HepG2 (cell line): Measurements from ENCODE around the gene SLC38A3. TPM values are rescaled to one million over a fixed set of nuclear protein-coding genes. Genes with fewer than 3 reads are reported as not detected.

ENCODE experiments used
- BRCA1 ChIP-seq: sonication (generic); formaldehyde crosslinking; IDR thresholded peaks from 2 replicates; pipeline ENCODE4 v1.4.0; 2020; ENCODE audit warnings: missing genetic modification reagents
- CREM ChIP-seq, 2 experiments: sonication (generic) in 1 of 2; formaldehyde crosslinking in 1 of 2; IDR thresholded peaks; 2 replicates each; pipeline versions ENCODE4 v1.4.0 to v1.6.1; 2016 to 2020; ENCODE audit warnings: antibody characterized with exemption in 1 of 2, mild to moderate bottlenecking in 1 of 2, missing genetic modification reagents in 1 of 2
- HNRNPK ChIP-seq: fragments of 200-400 bp; formaldehyde crosslinking; IDR thresholded peaks from 2 replicates; pipeline ENCODE4 v1.6.1; 2018; ENCODE audit warnings: low read length, low read depth, moderate library complexity, mild to moderate bottlenecking; ENCODE audit not compliant: poor library complexity, severe bottlenecking
- KMT2A ChIP-seq: sonication (generic); formaldehyde crosslinking; IDR thresholded peaks from 2 replicates; pipeline ENCODE4 v1.4.0; 2020; ENCODE audit warnings: missing genetic modification reagents
- MAFK ChIP-seq, 2 experiments: IDR thresholded peaks in 1 of 2; conservative IDR thresholded peaks in 1 of 2; 2 replicates each; pipeline ENCODE4 v1.6.1; 2011; ENCODE audit warnings: improper control_type of control experiment in 2 of 2, low read length in 2 of 2
- MIXL1 ChIP-seq: IDR thresholded peaks from 2 replicates; pipeline ENCODE4 v1.6.1; 2016
- NAIF1 ChIP-seq: sonication (generic); formaldehyde crosslinking; IDR thresholded peaks from 2 replicates; pipeline ENCODE4 v1.5.0; 2020; ENCODE audit warnings: mild to moderate bottlenecking, missing genetic modification reagents, borderline replicate concordance
- RCOR2 ChIP-seq: IDR thresholded peaks from 2 replicates; pipeline ENCODE4 v1.6.1; 2016; ENCODE audit warnings: missing biosample characterization, missing genetic modification reagents
- RFX5 ChIP-seq: IDR thresholded peaks from 2 replicates; pipeline ENCODE4 v1.6.1; 2011; ENCODE audit warnings: low read depth, low read length, improper control_type of control experiment
- ZNF432 ChIP-seq: sonication (generic); formaldehyde crosslinking; IDR thresholded peaks from 2 replicates; pipeline ENCODE4 v1.5.0; 2020; ENCODE audit warnings: missing genetic modification reagents, mild to moderate bottlenecking, borderline replicate concordance
- ZNF615 ChIP-seq: sonication (generic); formaldehyde crosslinking; IDR thresholded peaks from 2 replicates; pipeline ENCODE4 v1.5.0; 2020; ENCODE audit warnings: mild to moderate bottlenecking, missing genetic modification reagents, borderline replicate concordance
- ZNF737 ChIP-seq: sonication (generic); formaldehyde crosslinking; IDR thresholded peaks from 2 replicates; pipeline ENCODE4 v1.5.0; 2020; ENCODE audit warnings: missing genetic modification reagents, mild to moderate bottlenecking, borderline replicate concordance
- ZNF747 ChIP-seq: sonication (generic); formaldehyde crosslinking; IDR thresholded peaks from 2 replicates; pipeline ENCODE4 v1.8.1; 2023; ENCODE audit warnings: missing genetic modification reagents, mild to moderate bottlenecking, borderline replicate concordance
- ZNF75D ChIP-seq: sonication (generic); formaldehyde crosslinking; IDR thresholded peaks from 2 replicates; pipeline ENCODE4 v1.8.1; 2023; ENCODE audit warnings: missing genetic modification reagents, mild to moderate bottlenecking, borderline replicate concordance
- ZNF777 ChIP-seq: sonication (generic); formaldehyde crosslinking; IDR thresholded peaks from 2 replicates; pipeline ENCODE4 v1.4.0; 2020; ENCODE audit warnings: missing genetic modification reagents
- polyA plus RNA-seq, 8 experiments: library from polyadenylated mRNA; depleted of rRNA in 3 of 8; stranded (reverse) in 7 of 8; unstranded in 1 of 8; fragments of >200 nt; fragmentation: Illumina TruSeq in 4 of 8; extraction: Trizol in 4 of 8; gene quantifications; 2 replicates each; pipeline versions ENCODE4 v1.2.1 to v1.2.3, GENCODE V29; 2011 to 2016; ENCODE audit warnings: low read depth in 4 of 8, missing spikeins in 1 of 8, mixed read lengths in 1 of 8; ENCODE audit not compliant: insufficient read depth in 1 of 8
- total RNA-seq, 5 experiments: library from RNA; depleted of rRNA; stranded (reverse); fragments of >200 nt; fragmentation: Illumina TruSeq; extraction: Trizol; gene quantifications; 2 replicates each; pipeline ENCODE4 v1.2.3, GENCODE V29; 2016; ENCODE audit warnings: low read depth in 1 of 5
- TF ChIP-seq, protein P1 (sequence below): sonication (generic); formaldehyde crosslinking; IDR thresholded peaks from 2 replicates; pipeline ENCODE4 v1.8.0; 2023; ENCODE audit warnings: mild to moderate bottlenecking, missing genetic modification reagents
- TF ChIP-seq, protein P2 (sequence below): sonication (generic); formaldehyde crosslinking; IDR thresholded peaks from 2 replicates; pipeline ENCODE4 v1.4.0; 2020; ENCODE audit warnings: missing genetic modification reagents
- TF ChIP-seq, protein P3 (sequence below): IDR thresholded peaks from 2 replicates; pipeline ENCODE4 v1.6.1; 2012; ENCODE audit warnings: inconsistent platforms
- TF ChIP-seq, protein P4 (sequence below): sonication (generic); formaldehyde crosslinking; conservative IDR thresholded peaks from 2 replicates; pipeline ENCODE4 v1.4.0; 2020; ENCODE audit warnings: mild to moderate bottlenecking, missing genetic modification reagents, moderate library complexity

SLC38A3 gene
- total and polyA plus RNA-seq, 2 of the 13 experiments (the other 11 are each of a cell fraction or from before 2014, with no cell fraction given), result 29.8 to 164 TPM

DNA sequence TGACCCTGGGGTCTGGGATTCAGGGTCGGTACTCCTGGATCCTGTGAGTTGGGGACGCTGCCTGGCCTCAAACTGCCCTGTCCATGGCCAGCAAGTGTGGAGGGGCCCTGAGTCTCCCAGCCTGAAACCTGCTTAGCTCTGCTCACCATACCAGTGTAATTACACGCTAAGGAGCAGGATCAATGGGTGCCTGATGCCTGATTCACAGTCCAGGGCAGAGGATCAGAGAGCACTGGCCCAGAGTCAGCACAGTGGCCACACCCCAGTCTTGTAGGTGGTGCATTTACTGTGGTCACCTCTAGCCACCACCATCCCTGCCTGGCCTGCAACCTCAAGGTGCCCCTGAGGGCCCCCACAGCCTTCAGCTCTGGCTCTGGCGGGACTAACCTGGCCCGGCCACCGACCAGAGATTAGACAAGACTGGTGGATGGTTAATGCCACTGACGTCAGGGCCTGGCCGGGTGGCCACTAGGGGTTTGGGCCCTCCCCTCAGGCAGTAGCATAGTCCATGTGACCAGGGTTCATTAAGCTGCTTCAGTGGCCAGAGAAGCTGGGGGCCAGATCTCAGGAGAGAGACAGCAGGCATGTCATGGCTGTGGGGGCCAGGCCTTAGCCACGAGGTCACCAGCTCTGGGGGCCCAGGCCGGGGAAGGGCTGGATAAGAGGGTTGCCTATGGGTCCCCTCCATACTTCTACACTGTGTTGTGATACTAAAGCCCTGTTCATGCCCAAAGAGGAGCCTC lies 3.3 kb upstream of the SLC38A3 start (continued):
- TF ChIP-seq RFX5 (peak; percentile 39; the same call in 1 of the 2 replicates), KMT2A (CRISPR knock-in tag) (no peak), ZNF777 (no peak), NAIF1 (CRISPR knock-in tag) (no peak), MAFK (conservative IDR thresholded peaks at IDR 0.05 in 1 of 2, IDR thresholded peaks at IDR 0.05 in 1 of 2; ENCODE audit: low read length in 2 of 2) (no peak), ZNF615 (no peak), MIXL1 (CRISPR knock-in tag) (peak; percentile 89), ZNF737 (0 out of 2 replicates have a peak, but pooled peaks have one; percentile 34), BRCA1 (CRISPR knock-in tag) (no peak), RCOR2 (0 out of 2 replicates have a peak, but pooled peaks have one; percentile 26), HNRNPK (no peak), CREM (IDR thresholded peaks at IDR 0.05) (peak; percentile 71), CREM (CRISPR knock-in tag; IDR thresholded peaks at IDR 0.05) (no peak), ZNF432 (no peak), ZNF75D (CRISPR knock-in tag) (no peak), ZNF747 (CRISPR knock-in tag) (no peak)
- TF ChIP-seq, protein P1, sequence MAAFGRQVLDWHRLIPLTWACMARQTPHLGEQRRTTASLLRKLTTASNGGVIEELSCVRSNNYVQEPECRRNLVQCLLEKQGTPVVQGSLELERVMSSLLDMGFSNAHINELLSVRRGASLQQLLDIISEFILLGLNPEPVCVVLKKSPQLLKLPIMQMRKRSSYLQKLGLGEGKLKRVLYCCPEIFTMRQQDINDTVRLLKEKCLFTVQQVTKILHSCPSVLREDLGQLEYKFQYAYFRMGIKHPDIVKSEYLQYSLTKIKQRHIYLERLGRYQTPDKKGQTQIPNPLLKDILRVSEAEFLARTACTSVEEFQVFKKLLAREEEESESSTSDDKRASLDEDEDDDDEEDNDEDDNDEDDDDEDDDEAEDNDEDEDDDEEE (CRISPR knock-in tag), result no peak
- TF ChIP-seq, protein P2, sequence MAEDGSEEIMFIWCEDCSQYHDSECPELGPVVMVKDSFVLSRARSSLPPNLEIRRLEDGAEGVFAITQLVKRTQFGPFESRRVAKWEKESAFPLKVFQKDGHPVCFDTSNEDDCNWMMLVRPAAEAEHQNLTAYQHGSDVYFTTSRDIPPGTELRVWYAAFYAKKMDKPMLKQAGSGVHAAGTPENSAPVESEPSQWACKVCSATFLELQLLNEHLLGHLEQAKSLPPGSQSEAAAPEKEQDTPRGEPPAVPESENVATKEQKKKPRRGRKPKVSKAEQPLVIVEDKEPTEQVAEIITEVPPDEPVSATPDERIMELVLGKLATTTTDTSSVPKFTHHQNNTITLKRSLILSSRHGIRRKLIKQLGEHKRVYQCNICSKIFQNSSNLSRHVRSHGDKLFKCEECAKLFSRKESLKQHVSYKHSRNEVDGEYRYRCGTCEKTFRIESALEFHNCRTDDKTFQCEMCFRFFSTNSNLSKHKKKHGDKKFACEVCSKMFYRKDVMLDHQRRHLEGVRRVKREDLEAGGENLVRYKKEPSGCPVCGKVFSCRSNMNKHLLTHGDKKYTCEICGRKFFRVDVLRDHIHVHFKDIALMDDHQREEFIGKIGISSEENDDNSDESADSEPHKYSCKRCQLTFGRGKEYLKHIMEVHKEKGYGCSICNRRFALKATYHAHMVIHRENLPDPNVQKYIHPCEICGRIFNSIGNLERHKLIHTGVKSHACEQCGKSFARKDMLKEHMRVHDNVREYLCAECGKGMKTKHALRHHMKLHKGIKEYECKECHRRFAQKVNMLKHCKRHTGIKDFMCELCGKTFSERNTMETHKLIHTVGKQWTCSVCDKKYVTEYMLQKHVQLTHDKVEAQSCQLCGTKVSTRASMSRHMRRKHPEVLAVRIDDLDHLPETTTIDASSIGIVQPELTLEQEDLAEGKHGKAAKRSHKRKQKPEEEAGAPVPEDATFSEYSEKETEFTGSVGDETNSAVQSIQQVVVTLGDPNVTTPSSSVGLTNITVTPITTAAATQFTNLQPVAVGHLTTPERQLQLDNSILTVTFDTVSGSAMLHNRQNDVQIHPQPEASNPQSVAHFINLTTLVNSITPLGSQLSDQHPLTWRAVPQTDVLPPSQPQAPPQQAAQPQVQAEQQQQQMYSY (CRISPR knock-in tag), result no peak
- TF ChIP-seq, protein P3, sequence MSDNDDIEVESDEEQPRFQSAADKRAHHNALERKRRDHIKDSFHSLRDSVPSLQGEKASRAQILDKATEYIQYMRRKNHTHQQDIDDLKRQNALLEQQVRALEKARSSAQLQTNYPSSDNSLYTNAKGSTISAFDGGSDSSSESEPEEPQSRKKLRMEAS, result no peak
- TF ChIP-seq, protein P4, sequence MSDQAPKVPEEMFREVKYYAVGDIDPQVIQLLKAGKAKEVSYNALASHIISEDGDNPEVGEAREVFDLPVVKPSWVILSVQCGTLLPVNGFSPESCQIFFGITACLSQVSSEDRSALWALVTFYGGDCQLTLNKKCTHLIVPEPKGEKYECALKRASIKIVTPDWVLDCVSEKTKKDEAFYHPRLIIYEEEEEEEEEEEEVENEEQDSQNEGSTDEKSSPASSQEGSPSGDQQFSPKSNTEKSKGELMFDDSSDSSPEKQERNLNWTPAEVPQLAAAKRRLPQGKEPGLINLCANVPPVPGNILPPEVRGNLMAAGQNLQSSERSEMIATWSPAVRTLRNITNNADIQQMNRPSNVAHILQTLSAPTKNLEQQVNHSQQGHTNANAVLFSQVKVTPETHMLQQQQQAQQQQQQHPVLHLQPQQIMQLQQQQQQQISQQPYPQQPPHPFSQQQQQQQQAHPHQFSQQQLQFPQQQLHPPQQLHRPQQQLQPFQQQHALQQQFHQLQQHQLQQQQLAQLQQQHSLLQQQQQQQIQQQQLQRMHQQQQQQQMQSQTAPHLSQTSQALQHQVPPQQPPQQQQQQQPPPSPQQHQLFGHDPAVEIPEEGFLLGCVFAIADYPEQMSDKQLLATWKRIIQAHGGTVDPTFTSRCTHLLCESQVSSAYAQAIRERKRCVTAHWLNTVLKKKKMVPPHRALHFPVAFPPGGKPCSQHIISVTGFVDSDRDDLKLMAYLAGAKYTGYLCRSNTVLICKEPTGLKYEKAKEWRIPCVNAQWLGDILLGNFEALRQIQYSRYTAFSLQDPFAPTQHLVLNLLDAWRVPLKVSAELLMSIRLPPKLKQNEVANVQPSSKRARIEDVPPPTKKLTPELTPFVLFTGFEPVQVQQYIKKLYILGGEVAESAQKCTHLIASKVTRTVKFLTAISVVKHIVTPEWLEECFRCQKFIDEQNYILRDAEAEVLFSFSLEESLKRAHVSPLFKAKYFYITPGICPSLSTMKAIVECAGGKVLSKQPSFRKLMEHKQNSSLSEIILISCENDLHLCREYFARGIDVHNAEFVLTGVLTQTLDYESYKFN, result peak; percentile 77
